Amniotic stem cell (primary cell): ENCODE results near the gene CBL.
A peak's percentile ranks its signal among the peaks of the same experiment; 100 is the strongest.

ENCODE experiments used
- DNase-seq: peaks from one replicate; lab custom pipeline; 2025; lab: John Stamatoyannopoulos, UW

The CBL gene

DNA sequence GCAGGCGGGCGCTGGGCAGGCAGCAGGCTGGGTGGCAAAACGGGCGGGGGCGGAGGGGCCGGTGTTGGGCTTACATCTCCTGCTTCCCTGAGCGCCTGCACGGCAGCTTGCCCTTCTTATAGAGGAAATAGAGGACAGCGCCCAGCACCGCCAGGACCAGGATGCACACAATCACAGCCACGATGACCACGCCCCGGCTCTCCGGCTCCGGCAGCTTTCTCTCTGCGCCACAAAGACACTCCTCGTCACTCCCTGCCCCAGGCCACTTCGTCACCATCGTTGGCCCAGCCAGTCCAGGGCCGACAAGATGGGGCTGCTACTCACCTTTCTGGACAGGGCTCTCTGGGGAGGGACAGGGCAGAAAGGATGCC lies 104.5 kb downstream of the CBL start:
- DNase-seq = no peak

DNA sequence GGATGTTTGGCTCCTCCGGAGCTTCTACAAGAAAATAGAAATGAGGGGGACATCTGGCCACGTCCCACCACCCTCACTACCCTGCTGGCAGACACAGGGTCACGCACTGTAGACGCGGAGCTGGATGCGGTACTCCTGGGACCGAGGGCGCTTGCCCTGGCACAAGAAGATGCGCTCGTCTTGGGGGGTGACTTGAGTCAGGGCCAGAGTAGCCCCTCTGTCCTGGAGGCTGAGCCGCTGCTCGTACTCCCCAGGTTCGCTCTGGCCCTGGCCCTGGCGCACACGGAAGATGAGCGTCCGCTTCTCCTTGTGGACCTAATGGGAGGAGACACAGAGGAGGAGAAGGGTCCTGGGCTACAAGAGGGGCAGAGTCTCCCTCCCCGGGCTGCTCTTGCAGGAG lies 108.6 kb downstream of the CBL start:
- DNase-seq = no peak

DNA sequence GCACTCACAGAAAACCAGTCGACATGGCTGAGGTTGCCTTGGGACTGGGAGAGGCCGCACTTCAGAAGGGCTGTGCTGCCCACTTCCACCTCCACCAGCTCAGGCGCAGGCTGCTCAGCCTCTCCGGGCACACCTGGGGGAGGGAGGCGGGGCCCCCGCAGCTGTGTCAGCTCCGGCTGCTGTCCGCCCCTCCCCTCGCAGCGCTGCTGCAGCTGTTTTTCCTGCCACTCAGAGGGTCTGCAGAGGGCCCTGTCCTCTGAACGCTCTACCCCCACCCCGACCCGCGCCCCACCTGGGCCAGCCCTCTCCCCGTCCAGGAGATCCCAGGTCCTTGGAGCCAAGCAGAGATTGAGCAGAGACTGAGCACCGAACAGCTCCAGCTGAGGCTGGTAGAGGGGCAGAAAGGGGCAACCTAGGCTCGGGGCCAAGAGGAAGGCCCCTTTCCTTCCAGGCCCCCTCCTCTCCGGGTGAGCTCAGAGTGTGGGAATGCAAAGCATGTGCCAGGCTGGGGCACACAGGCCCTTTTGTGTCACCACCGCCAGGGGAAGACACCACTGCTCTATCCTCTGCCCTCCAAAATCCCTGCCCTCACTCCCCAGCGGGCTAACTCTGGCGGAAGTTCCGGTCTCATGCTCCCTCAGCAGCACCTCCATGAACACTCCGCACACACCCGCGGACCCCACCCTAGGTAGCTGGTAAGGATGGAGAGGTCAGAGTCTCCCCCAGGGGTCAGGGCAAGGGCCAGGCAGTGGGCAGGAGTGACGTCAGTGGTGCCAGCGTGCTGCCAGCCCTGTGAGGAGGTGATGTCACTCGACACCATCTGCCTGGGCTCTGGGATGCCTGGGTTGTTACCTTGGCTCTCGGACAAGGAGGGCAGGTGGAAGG lies 109.2 kb downstream of the CBL start:
- no peak for DNase-seq

DNA sequence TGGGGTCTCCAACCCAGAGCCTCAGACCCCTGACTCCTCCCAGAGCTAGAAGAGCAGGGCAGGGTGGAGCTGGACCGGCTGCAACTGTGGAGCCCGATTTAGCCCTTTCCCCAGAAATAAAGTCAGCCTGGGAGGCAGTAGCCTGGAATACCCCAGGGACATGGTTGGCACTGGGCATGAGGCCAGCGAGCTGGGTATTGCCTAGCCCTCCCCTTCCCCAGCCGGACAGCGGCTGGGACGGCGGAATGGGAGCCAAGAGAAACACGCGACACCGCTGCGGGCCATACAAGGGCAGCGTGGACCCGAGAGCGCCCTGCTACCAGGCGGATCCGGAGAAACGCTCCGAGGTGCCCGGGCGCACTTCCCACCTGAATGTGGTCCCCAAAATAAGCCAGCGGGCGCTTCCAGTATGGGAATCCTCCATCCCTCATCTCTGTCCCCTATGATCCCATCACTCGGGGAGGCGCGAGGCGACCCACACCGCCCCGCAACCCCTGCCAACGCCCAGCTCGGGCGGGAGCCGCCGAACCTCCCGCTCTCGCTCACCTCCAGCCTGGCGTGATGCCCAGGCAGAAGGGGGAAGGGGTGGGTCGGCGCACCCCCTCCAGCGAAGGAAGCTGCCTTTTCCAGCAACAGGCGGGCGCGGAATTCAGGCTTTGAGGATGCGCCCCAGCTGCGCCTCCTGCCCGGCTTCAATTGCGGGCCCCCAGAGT lies 110.0 kb downstream of the CBL start:
- no peak for DNase-seq

DNA sequence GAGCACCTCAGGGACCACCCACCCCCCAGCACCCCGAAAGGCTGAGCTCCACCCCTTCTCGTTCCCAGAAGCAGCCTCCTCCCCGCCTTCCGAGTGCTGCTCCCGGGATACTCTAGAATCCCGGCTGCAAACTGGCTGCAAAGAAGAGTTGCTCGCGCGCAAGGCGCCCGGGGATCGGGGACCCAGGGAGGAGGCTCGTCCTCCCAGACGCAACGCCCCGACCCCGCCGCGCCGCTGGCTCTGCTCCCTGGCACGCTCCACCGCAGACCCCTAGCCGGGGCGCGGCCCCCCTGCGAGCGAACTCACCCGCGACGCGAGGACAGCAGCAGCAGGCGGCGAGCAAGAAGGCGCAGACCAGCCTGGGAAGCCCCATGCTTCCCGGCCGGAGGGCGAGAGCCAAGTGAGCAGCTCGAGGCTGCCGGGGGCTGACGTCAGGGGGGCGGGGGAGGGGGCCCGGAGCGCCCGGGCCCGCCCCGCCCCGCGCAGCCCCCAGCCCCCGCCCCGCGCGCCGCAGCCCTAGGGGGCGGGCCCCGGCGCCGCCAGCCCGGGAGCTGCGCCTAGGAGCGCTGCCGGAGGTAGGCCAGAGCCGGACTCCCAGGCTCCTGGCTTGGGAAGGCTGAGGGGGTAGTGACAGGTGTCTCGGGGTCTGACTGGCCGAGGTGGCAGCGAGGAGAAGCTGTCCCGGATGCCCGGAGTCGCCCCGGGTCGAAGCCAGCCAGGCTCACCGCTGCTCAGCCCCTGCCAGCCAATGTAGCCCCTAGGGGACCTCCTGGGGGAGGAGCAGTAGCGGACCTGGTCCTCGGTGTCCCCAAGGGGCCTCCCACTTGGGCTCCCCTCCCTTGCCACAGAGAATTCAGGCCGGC lies 110.8 kb downstream of the CBL start, which contains the start of gene MCAM:
MCAM (minus strand) TSS at position 402 of the 863 bp plus-strand sequence; CDS start at position 373, 29 bp downstream.
- no peak for DNase-seq

DNA sequence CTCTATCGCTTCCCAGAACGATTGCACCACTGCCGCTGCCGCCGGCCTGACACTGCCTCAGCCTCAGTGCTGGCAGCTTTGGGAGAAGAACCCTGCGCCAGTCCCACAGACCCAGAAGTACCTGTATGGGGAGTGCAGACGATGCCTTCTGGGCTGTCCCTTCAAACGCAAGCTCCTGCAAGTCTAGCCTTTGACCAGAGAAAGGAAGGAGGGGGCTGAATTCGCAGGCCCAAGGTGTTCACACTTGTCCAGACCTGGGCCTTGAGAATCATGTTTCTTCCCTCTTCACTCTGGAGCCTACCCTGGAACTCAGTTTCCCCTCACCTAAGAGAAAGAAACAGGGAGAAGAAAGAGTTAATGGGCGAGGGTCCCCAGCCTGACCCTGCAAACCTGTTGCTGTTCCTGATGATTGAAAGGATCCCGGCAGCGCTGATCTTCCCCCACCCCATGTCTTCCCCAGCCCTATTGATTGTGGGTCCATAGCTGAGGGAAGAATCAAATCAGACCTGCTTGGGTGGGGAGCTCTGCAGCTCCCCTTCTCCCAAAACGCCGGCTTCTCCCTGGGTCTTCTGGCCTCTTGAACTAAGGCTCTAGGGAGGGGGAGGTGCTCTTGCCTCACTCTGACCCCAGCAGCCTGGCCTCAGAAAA lies 111.6 kb downstream of the CBL start:
- no peak for DNase-seq

DNA sequence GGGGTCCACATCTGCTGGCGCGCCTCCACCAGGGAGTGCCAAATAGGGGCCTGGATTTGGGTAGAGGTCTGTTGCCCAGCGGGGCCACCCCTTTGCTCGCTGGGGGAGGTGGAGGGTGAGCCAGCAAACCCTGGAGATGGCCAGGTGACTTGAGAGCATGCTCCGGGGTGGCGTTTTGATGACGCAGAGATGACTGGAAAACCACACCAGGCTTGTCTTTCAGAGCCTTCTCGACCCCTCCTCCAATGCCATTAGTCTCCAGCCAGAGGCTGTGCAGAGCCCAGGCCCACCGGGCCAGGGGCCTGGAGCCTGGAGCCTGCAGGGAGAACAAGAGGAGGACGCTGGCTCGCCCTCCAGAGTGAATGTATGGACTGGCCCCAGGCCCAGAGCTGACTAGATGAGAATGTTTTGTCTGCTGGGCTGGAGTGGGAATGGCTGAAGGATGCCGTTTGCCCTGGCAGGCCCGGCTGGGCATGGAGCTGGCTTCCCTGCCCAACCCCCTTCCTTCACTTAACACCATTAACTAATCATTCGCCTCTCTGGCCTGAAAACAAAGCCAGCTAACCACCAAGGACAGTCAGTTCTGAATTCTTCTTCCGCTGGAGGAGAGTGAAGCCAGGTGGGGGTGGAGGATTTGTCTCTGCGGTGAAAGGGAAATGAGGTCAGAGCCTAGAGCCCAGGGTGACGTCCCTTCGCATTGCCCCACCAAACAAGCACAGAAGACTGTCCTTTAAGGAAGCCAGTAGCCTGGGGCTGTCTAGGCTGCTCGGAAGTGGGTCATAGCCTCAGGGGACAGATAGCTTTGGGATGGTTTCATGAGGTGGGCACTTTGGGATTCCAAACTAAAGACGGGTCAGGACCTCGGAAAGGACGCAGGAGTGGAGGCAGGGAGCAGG lies 112.3 kb downstream of the CBL start:
- no peak for DNase-seq

DNA sequence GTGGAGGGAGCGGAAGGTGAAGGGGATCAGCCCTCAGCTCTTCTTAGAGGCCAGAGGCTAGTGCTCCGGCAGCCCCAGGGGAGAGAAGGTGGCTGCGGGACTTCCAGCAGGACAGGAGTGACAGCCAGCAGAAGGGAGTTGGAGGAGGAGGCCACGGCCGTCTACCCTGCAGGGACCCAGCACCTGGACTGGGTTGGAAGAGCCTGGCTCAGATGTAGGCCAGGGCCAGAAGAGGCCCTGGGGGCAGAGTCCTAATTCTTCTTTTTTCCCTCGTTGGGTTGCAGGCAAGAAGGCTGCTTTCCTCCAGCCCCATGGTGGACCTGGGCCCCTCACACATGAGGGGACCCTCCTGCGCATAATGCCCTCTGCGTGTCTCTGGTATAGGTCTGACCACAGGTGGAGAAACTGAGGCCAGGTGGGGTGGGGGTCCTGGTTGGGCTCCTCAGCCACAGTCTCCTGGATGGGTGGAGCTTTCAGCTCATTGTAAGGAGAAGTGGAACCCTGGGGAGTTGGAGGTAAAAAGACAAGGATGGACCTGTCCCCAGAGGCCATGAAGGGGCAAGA lies 113.1 kb downstream of the CBL start:
- DNase-seq = no peak

DNA sequence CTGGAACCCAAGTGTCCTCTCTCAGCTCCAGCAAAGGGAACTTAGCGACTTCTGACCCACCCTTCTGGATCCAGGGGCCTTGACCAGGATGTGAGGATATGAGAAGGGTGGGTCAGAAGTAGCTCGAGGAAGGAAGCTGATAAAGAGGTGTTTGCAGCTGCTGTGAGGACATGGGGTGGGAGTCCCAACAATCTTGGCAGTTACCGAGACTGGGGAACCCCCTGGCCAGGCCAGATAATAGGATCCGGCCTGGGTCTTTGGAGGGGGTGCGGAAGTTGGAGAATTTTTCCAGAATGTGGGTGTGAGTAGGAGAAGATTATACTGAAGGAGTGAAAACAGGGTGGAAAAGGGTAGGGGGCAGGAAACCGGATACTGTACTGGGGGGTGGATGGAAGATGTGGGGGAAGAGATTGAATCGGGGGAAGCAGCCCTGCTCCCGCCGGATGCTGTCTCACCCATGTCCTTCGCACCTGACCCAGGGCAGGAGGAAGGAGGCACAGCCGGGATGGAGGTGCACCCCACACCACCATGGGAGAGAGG lies 113.6 kb downstream of the CBL start:
- no peak for DNase-seq

DNA sequence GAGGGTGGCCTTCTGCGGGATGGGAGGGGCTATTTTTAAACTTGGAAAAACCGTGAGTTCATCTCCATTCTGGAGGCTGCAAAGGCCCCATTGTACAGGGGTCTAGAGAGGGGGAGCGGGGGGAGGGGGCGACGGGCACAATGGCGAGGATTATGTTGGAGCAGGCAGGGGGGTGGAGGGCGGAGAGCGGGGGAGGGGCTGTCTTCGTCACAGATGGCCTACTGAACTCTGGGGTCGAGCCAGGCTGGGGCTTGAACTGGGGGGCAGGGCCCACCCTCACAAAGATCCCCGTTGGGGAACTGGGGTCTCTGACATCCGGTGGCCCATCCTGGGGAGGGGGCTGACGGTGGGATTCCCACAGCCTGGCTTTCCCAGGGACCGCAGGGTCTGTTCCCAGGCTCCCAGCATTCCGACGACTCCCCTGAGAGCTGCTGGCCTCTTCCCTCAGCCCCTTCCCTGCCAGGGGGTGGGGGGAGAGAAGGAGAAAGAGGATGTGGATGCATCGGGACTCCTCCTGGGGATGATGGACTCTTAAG lies 114.2 kb downstream of the CBL start:
- DNase-seq = no peak

DNA sequence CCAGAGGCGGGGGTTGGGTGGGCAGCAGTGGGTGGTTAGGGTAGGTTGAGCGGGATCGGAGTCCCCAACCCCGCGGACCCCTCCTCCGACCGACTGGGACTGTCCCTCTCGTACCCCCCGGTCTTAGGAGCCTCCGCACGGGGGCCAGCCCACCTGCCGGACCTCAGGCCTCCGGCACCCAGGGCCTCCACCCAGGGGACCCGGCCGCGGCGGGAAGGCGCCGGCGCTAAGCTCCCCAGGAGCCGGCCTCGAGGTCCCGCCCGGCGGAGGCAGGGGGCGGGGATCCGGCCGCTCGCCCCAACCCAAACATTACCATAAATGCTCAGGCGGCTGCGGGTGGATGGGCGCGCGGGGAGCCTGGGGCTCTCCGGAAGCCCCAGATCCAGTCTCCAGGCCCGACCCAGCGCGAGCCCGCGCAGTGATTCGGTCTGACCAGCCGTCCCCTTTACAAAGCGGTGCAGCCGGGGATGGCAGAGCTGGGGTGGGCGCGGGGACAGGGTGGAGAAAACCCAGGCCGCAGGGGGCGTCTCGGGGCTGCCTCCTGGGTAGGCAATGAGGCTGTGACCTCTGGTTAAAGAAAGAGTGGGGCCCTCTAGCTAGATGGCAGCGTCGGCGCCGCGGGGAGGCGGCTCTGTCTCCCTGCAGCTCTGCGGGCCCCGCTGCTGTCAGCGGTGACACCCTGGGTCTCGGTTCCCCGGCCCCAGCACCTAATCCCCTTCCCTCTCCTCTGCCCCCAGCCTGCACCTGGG lies 114.8 kb downstream of the CBL start:
- no peak for DNase-seq

DNA sequence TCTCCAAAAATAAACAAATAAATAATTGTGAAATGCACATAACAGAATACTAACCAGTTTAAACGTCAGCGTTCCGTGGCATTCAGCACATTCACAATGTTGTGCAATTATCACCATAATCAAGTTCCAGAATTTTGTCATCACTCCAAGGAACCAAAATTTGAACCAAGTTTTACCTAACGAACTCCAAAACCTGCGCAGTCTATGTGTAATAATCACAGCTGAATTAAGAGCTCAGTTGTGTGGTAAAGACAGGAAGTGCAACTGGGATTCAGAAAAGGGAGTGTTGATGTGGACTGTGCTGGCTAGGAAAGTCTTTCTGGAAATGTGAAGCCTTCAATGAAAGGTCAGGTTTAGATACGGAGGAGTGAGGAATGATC lies 116.2 kb downstream of the CBL start:
- DNase-seq = no peak

DNA sequence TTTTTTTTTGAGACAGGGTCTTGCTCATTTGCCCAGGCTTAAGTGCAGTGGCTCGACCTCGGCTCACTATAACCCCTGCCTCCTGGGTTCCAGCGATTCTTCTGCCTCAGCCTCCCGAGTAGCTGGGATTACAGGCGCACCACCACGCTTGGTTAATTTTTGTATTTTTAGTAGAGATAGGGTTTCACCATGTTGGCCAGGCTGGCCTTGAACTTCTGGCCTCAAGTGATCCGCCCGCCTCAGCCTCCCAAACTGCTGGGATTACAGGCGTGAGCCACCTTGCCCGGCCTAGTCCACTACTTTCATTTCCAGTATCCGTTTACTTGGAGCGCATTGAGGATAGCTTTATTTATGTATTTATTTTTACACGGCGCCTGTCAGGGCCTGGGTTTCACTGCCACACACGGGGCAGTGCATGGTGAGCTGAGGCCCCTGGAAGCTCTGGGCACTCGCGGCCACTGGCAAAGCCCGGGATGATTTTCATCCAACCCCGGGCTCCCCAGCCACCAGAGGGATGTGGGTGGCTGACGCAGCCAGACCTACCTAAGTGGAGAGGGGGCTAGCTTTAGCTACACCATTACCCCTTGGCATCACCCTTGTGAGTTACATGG lies 116.9 kb downstream of the CBL start:
- DNase-seq = no peak

DNA sequence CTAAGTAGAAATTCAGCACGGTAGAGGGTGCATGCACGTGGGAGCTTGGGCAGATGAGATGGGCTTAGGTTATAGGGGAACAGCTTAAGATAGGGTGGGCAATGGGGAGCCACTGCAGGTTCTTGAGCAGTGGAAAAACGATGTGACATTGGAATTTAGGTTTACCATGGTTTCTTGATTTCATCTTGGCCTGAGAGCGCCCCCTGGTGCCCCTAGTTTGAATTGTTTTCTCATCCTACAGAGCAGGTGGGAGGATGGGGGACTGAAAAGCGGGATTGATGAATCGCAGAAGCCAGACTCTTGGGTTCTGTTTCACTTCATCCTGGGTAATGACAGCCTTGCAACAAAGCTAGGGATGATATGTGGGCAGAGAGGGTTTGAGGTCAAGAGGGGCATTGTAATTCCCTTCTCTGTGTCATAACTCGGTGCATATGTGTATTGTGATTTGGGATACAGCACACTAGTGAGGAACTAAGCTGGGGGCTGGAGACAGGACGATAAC lies 117.4 kb downstream of the CBL start:
- peak; percentile 42 for DNase-seq

DNA sequence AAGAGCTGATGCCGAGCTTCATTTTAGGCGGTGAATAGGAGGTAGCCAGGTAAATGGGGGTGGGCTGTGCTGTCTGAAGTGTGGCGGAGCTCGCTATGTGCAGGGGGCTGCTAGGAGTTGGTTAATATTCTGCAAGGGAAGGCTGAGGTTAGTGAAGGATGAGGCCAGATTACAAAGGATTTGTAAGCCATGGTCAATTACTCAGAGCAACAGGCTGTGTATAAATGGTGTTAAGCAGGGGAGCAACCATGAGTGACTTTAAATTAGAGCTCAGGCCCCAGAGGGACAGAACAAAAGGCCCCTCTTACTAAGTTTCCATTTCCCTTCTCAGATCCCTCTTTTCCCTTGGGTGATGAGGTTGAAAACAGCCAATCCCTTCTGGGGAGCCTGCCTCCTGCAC lies 118.0 kb downstream of the CBL start:
- DNase-seq = no peak

DNA sequence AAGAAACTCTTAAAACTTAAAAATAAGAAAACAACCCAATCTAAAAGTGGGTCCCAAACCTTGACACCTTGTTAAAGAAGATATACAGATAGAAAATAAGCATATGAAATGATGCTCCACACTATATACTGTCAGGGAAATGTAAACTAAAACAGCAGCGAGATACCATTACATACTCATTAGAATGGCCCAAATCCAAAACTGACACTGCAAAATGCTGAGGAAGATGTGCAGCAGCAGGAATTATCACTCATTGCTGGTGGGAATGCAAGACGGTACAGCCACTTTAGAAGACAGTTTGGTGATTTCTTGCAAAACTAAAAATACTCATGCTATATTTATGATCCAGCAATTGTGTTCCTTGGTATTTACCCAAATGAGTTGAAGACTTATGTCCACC lies 123.2 kb downstream of the CBL start:
- DNase-seq = no peak

DNA sequence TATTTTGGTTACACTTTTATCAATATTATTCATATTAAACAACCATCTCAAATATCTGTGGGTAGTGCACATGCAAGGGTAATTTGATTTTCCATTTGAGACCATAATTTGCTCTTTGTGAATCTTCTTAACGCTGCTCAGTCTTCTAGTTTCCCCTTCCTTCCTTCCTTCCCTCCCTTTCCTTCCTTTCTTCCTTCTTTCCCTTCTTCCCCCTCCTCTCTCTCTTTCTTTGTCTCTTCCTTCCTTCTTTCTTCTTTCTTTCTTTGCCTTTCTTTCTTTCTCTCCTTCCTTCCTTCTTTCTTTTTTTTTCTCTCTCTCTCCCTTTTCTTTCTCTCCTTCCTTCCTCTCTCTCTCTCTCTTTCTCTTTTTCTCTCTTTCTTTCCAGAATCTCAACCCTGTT lies 124.1 kb downstream of the CBL start:
- no peak for DNase-seq

DNA sequence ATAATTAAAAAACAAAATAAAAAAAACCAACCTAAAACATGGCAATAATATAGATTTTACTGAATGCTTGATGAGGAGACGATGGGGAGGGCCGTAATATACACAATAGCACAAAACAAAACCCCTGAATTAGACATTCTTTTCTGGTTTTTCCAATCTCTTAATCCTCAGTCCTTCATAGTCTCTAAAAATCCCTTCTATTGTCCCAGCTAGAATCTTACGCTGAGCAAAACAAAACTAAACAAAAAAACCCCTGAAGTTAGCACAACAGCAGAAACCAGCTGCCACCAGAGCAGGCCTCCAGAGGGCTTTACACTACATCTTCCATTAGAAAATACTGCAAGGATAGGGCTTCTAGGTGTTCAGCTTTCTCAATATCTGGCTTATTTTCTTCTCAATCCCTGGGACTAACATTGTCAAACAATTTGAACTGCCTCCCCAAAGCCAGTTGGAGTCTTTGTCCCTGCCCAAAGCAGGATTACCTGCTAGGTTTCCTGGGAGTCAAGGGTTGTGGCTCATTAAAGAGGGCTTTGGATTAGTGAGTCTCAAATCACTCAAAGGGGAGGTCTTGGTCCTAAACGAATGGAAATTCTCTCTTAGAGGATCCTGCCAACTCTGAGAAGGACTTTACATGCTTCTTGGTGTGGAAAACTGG lies 126.1 kb downstream of the CBL start:
- DNase-seq = no peak
